GM12874 (cell line): ENCODE data around the gene GK2.

Experiments
- TF ChIP-seq, protein P1 (sequence below): IDR thresholded peaks from 2 replicates; pipeline ENCODE4 v1.5.1; 2011; ENCODE audit warnings: low read depth, mild to moderate bottlenecking, control low read depth, low read length, moderate library complexity; ENCODE audit not compliant: insufficient read depth

Gene GK2

DNA sequence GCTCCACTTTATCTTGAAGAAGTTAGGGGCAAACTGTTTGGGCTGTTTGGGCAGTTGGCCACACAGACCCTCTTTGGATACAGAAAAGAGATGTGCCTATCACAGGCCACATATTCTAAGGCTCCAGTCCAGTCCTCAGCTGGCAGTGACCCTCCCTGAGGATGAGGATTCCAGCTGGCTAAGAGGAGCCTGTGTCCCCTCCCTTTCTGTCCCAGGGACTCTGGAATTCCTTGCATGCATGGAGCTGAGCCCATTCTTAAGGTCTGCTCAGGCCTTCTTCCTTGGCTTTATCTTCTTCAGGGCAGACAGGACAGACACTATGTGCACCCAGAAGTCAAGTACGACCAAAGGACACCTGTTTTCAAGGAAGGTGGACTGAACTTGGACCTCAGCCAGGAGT lies 23.8 kb upstream of the GK2 start:
- TF ChIP-seq, protein P1, sequence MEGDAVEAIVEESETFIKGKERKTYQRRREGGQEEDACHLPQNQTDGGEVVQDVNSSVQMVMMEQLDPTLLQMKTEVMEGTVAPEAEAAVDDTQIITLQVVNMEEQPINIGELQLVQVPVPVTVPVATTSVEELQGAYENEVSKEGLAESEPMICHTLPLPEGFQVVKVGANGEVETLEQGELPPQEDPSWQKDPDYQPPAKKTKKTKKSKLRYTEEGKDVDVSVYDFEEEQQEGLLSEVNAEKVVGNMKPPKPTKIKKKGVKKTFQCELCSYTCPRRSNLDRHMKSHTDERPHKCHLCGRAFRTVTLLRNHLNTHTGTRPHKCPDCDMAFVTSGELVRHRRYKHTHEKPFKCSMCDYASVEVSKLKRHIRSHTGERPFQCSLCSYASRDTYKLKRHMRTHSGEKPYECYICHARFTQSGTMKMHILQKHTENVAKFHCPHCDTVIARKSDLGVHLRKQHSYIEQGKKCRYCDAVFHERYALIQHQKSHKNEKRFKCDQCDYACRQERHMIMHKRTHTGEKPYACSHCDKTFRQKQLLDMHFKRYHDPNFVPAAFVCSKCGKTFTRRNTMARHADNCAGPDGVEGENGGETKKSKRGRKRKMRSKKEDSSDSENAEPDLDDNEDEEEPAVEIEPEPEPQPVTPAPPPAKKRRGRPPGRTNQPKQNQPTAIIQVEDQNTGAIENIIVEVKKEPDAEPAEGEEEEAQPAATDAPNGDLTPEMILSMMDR, result no peak

DNA sequence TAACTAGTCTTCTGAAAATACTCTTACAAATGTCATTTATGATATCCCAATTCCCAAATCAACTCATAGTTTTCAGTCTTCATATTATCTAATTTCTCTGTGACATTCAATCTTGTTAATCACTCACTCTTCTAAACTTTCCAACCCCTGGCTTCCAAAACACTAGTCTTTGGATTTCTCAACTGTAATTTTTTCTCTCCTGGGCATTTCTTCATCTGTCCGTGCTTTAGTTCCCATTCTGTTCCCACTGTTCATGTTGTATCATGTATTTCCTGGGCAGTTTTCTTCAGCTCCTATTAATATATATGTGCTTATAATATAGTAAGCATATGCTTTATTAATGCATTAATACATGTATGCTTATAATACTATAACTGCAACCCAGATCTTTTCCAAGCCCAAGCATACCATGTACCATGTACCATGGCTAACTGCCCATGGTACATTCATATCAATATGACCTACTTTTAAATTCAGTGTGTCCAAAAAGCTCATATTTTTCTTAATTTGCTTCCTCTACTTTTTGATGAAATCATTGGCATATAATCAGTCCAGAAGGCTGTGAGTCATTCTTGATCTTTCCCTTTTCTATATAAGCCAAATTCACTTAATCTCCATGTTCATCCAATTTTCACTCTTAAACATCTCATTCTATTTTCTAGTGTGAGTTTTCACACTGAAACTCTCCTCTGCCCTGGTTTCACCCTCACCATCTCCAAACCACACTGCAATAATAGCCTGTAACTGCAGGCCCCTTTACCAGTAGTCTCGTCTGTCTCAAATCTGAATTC lies 21.3 kb upstream of the GK2 start:
- TF ChIP-seq, protein P1, result no peak

DNA sequence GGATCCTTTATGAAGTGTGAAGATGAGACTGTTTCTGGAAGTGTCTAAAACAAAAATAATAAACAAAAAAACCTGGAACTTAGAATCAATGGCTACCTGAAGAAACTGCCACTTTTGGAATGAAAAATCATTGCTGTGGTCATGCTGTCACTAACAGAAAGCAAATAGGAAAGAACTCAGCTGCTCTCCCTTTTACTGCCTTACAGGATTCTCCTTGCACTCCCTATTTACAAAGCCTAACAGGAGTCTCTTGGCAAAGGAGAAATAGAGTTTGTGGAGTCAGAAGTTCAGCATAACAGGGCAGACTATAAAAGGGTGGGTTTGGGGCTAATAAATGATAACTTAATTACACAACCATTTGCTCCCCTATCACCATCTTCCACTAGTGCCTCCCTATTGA lies 19.0 kb upstream of the GK2 start:
- TF ChIP-seq, protein P1, result no peak

DNA sequence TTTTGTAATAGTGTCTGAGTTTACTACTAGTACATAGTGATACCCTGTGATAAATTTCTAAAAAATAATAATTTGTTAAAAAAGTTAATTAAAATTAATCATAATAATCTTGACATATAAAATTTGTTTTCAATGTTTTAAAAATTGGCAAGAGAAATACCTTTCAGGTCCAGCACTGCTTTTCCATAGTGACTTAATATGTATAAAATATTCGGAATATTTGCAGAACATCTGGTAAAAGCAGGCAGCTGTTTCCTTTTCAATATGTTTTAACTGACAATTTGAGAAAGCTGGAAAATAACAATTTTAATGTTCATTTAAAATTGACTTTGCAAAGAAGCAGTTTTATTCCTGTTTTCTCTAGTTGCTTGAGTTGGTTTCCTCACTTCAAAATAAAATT lies 17.6 kb upstream of the GK2 start:
- TF ChIP-seq, protein P1, result no peak

DNA sequence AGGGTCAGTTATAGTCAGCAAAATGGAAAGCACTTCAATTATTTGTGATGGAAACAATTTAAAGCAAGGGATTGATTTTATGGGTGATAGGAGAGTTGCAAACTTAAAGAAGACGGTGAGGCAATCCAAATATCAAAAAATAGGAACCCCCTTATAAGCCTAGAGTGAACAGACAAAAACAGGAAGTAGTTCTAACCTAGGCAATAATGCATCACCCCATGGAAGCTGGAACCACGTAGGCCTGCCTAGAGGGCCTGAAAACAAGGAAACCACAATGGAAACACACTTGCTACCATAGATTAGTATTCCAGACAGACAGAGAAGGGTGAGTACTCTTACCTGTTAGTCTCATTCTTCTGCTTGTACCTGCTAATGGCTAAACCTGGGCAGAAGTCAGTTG lies 13.5 kb upstream of the GK2 start:
- TF ChIP-seq, protein P1, result no peak

DNA sequence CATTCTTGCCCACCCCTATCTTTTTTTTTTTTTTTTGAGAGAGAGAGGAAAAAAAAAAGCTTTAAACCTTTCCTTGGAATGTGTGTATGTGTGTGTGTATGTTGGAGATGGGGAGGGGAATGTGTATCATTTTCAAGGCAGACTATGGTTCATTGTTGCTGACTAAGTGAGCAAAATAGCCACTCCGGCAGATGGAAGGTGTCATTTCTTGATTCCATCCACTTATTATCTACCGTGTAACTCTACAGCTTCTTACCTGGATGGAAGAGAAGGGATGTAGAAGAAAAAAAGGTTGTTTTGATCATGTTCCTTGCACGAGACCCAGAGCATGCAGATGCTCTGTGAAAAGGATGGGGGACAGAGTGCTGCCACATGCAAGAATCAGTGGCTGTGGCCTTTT lies 5.9 kb upstream of the GK2 start:
- TF ChIP-seq, protein P1, result no peak

DNA sequence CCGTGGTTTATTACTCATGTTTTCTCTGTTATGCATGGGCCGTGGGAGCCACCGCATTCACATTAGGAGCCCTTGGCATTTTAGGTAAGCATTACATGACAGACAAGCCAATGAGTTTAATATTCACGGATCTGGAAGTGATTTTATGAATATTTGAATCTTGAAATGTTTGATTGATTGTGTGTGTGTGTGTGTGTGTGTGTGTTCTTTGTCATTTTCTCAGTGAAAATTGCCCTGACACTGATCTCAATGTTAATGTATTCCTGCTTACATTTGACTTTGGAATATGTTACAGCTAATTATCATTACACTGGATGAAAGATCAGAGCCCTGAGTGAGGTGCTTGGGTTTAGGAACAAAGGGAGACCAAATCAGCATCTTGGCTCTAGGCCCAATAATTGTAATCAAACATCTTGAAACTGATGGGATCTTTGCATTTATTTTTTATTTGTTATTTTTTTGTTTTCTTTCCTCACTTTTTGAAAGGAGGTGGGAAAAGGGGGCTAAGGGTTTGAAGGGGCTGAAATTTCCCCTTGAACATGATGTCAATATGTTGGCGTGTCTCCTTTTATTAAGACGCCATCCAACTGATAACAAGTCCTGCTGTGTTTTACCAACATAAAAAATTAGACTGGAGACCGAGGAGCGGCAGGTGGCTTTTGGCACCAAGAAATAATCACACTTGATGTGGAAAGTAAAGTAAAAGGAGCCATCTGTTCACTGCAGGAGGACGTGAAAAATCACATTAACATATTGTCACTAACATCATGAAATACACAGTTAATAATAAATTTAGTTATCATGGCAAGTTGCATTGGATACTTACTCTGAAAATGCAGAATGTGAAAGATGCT lies 5.2 kb upstream of the GK2 start:
- TF ChIP-seq, protein P1, result no peak
